BLaER1 (cell line): Measurements from ENCODE around the gene AXDND1.
"Not testable (repeated sequence)": the region's sequence is repeated elsewhere in the genome, so short reads cannot be mapped to it uniquely, and the experiment has no call there.

ENCODE experiments used
- H3K27ac ChIP-seq: shearing (Covaris generic); formaldehyde crosslinking; 2 replicates; pipeline ENCODE4 v1.8.1; 2022
- H3K27me3 ChIP-seq: shearing (Covaris generic); formaldehyde crosslinking; 2 replicates; pipeline ENCODE4 v1.8.1; 2022
- H3K36me3 ChIP-seq: shearing (Covaris generic); formaldehyde crosslinking; 2 replicates; pipeline ENCODE4 v1.8.1; 2022
- H3K4me1 ChIP-seq: shearing (Covaris generic); formaldehyde crosslinking; 2 replicates; pipeline ENCODE4 v1.8.1; 2022
- H3K4me2 ChIP-seq: shearing (Covaris generic); formaldehyde crosslinking; 2 replicates; pipeline ENCODE4 v1.8.1; 2022
- H3K4me3 ChIP-seq: shearing (Covaris generic); formaldehyde crosslinking; 2 replicates; pipeline ENCODE4 v1.8.1; 2022
- H3K9ac ChIP-seq: shearing (Covaris generic); formaldehyde crosslinking; 2 replicates; pipeline ENCODE4 v1.8.1; 2022
- H3K9me3 ChIP-seq: shearing (Covaris generic); formaldehyde crosslinking; 2 replicates; pipeline ENCODE4 v1.8.1; 2022
- H4K20me1 ChIP-seq: shearing (Covaris generic); formaldehyde crosslinking; 2 replicates; pipeline ENCODE4 v1.8.1; 2022
- Cebpa-rat ChIP-seq: shearing (Covaris generic); IDR thresholded peaks from 2 replicates; pipeline ENCODE4 v1.8.1; 2022

The AXDND1 gene

DNA sequence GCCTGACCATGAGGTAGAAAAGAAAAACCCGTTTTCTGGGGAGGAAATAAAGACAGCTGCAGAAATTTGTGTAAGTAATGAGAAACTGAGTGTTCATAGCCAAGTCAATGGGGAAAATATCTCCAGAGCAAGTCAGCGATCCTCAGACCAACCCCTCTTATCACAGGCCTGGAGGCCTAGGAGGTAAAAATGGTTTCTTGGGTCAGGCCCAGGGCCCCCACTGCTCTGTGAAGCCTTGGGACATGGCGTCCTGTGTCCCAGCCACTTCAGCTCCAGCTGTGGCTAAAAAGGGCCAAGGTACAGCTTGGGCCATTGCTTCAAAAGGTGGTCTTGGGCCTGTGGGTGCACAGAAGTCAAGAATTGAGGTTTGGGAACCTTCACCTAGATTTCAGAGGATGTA, 108.9 kb downstream of the AXDND1 start:
- Histone ChIP-seq H3K36me3 (no peaks in the 10 kb centered on the region), H3K9ac (no peak overlapping the region), H3K4me3 (no peak overlapping the region), H3K4me1 (no peaks in the 10 kb centered on the region), H3K27ac (no peak overlapping the region), H3K4me2 (no peak overlapping the region), H3K9me3 (peaks cover 52% of the 10 kb centered on the region), H3K27me3 (no peaks in the 10 kb centered on the region), H4K20me1 (no peaks in the 10 kb centered on the region)
- TF ChIP-seq Cebpa-rat: no peak

DNA sequence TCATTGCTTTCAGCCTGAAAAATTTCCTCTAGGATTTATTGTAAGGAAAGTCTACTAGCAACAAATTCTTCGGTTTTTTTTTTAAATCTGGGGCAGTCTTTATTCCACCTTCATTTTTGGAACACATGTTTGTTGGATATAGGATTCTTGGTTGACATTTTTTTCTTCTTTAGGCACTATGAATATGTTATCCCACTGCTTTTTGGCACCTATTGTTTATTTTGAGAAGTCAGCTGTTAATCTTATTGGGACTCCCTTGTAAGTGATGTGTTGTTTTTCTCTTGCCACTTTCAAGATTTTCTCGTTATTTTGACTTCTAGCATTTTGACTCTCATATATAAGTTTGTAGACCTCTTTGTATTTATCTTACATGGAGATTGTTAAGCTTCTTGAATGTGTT, 110.7 kb downstream of the AXDND1 start:
- Histone ChIP-seq H3K36me3 (no peaks in the 10 kb centered on the region), H3K4me3 (no peak overlapping the region), H3K4me1 (no peaks in the 10 kb centered on the region), H3K9me3 (peaks cover 56% of the 10 kb centered on the region), H3K27ac (no peak overlapping the region), H3K9ac (no peak overlapping the region), H3K27me3 (no peaks in the 10 kb centered on the region), H4K20me1 (no peaks in the 10 kb centered on the region), H3K4me2 (no peak overlapping the region)
- TF ChIP-seq Cebpa-rat: no peak

DNA sequence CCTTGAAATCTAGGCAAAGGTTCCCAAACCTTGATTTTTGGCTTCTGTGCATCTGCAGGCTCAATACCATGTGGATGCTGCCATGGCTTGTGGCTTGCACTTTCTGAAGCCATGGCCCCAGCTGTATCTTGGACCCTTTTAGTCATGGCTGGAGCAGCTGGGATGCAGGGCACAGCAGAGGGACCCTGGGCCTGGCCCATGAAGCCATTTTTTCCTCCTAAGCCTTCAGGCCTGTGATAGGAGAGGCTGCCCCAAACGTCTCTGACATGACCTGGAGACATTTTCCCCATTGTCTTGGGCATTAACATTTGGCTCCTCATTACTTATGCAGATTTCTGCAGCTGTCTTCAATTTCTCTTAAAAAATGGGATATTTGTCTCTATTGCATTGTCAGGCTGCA, 112.6 kb downstream of the AXDND1 start:
- Histone ChIP-seq H3K9ac (no peak overlapping the region), H3K4me2 (no peak overlapping the region), H3K27ac (no peak overlapping the region), H3K27me3 (no peaks in the 10 kb centered on the region), H4K20me1 (no peaks in the 10 kb centered on the region), H3K4me1 (no peaks in the 10 kb centered on the region), H3K9me3 (peaks cover 56% of the 10 kb centered on the region), H3K36me3 (no peaks in the 10 kb centered on the region), H3K4me3 (no peak overlapping the region)
- no peak for TF ChIP-seq Cebpa-rat

DNA sequence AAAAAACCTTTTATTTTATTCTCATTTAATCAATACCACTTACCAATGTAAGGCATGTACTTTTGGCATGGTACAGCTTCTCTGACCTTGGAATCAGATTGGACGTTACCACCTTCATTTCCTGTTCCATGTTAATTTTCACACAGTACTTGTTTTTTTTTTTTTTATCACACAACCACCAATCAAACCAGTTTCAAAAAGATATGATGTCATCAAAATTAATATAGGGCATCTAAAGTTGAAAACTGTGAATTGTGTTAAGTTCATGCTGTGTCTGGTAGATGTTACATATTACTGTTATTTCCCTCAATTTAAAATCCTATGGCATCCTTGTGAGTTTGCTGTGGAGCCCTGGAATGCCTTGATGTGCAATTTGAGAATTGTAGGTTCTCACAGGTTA, 124.8 kb downstream of the AXDND1 start:
- TF ChIP-seq Cebpa-rat: no peak
- Histone ChIP-seq H4K20me1 (no peaks in the 10 kb centered on the region), H3K9ac (no peak overlapping the region), H3K36me3 (no peaks in the 10 kb centered on the region), H3K9me3 (peaks cover 4% of the 10 kb centered on the region; the same call in 1 of the 2 replicates), H3K4me2 (no peak overlapping the region), H3K27me3 (no peaks in the 10 kb centered on the region), H3K4me1 (no peaks in the 10 kb centered on the region), H3K27ac (no peak overlapping the region), H3K4me3 (no peak overlapping the region)

DNA sequence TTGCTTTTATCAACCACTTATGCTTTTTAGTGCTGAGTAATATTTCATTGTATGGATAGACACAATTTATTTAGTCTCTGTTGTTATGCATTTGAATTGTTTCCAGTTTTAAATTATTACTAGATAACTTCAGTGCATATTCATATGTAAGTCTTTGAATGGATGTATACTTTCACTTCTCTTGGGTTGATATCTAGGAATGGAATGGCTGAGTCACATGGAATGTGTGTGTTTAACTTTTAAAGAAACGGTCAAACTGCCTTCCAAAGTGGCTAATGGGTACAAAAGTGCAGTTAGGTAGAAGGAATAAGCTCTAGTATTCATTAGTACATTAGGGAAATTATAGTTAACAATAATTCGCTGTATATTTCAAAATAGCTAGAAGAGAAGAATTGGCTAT, 127.6 kb downstream of the AXDND1 start:
- Histone ChIP-seq H3K4me3 (no peak overlapping the region), H3K36me3 (no peaks in the 10 kb centered on the region), H3K27me3 (no peaks in the 10 kb centered on the region), H4K20me1 (no peaks in the 10 kb centered on the region), H3K4me2 (no peak overlapping the region), H3K9me3 (peaks cover 2% of the 10 kb centered on the region; the same call in 1 of the 2 replicates), H3K27ac (no peak overlapping the region), H3K4me1 (no peaks in the 10 kb centered on the region), H3K9ac (no peak overlapping the region)
- no peak for TF ChIP-seq Cebpa-rat

DNA sequence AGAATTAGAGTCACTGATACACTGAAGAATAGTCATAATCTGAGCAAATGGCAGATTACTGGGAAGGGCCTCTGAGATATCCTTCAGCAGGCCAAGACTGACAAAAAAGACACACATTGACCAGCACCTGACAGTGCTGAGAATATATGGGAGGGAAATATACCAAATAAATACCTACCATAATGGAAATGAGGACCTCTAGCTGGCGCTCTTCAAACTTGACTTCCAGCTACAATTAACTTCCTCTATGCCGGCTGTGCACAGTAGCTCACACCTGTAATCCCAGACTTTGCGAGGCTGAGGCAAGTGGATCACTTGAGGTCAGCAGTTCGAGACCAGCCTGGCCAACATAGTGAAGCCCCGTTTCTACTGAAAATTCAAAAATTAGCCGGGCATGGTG, 140.4 kb downstream of the AXDND1 start:
- TF ChIP-seq Cebpa-rat: no peak
- no peaks in the 10 kb centered on the region for H3K4me1 ChIP-seq
- H3K36me3 ChIP-seq: no peaks in the 10 kb centered on the region
- H3K27me3 ChIP-seq: no peaks in the 10 kb centered on the region
- H3K4me3 ChIP-seq: no peak overlapping the region
- no peaks in the 10 kb centered on the region for H4K20me1 ChIP-seq
- H3K4me2 ChIP-seq: no peak overlapping the region
- no peaks in the 10 kb centered on the region for H3K9me3 ChIP-seq
- no peak overlapping the region for H3K9ac ChIP-seq
- no peak overlapping the region for H3K27ac ChIP-seq

DNA sequence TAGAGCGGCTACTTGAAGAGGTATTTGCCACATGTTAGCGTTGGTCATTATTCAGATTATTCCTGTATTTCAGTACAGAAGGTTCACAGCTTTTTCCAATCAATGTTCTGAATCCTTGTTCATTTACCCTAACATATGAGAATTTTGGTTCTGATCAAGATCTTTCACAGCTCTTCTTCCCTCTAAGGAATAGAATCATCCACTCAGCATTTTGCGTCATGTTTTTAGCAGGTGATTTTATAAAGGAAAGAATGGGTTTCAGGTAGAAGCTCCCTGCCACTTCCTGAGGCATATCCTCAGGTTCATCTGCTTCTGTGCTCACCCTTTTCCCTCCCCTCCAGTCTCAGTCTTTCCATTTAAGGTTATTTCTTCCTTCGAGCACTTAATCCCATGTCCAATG, 143.6 kb downstream of the AXDND1 start:
- TF ChIP-seq Cebpa-rat: no peak
- Histone ChIP-seq H3K27me3 (no peaks in the 10 kb centered on the region), H3K9me3 (no peaks in the 10 kb centered on the region), H3K27ac (no peak overlapping the region), H3K9ac (no peak overlapping the region), H3K4me2 (no peak overlapping the region), H4K20me1 (no peaks in the 10 kb centered on the region), H3K4me3 (no peak overlapping the region), H3K4me1 (no peaks in the 10 kb centered on the region), H3K36me3 (no peaks in the 10 kb centered on the region)

DNA sequence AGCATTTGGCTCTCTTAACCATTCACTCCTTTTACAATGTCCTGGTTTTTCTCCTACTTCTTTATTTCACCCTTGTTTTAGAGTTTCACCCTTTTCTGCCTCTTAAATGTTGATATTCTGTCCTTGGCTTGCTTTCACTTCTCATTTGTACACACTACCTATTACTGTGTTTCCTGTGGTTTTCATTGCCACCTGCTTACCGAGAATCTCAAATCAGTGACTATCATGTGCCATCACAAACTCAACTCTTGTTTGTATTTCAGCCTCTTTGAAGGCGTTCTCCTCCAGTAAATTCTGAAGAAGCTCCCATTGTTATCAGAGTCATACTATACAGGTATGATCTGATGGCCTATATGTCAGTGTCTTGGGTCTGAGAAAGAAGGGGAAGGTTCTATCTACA, 144.3 kb downstream of the AXDND1 start:
- no peak overlapping the region for H3K27ac ChIP-seq
- H3K27me3 ChIP-seq: no peaks in the 10 kb centered on the region
- no peak overlapping the region for H3K4me2 ChIP-seq

DNA sequence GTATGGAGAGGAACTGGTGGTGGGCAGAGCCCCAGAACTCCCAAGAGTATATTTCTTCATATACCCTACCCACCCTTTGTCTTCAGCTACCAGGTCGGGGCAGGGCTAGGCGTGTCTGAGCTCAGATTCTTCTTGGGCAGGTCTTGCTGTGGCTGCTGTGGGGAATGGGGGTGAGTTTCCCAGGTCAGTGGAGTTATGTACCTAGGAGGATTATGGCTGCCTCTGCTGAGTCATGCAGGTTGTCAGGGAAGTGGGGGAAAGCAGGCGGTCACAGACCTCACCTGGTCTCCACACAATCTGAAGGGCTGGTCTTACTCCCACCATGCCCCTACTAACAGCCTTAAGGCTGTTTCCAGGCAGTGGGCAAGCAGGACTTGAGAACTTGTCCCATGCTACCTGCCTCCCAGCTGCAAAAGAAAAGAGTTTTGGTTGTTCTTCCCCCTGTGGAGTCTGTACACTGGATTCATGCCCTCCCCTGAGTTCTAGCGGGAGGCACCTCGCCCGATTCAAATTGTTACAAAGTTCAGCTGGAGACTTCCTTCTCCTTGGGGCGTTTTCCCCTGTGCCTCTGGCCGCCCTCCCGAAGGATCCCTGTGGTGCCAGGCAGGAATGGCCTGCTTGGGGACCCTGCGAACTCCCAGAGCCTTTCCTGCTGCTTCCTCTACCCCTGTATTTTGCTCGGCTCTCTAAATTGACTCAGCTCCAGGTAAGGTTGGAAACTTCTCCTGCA, 151.4 kb downstream of the AXDND1 start:
- no peak overlapping the region for H3K4me3 ChIP-seq
- no peak overlapping the region for H3K4me2 ChIP-seq
- H3K9ac ChIP-seq: no peak overlapping the region
- no peak for TF ChIP-seq Cebpa-rat
- no peaks in the 10 kb centered on the region for H4K20me1 ChIP-seq
- no peak overlapping the region for H3K27ac ChIP-seq
- no peaks in the 10 kb centered on the region for H3K9me3 ChIP-seq
- H3K36me3 ChIP-seq: no peaks in the 10 kb centered on the region
- no peaks in the 10 kb centered on the region for H3K4me1 ChIP-seq
- H3K27me3 ChIP-seq: no peaks in the 10 kb centered on the region

More for the DNA sequence above, 144.3 kb downstream of the AXDND1 start:
- Histone ChIP-seq H3K9ac (no peak overlapping the region), H3K4me3 (no peak overlapping the region), H3K36me3 (no peaks in the 10 kb centered on the region), H3K4me1 (no peaks in the 10 kb centered on the region), H4K20me1 (no peaks in the 10 kb centered on the region), H3K9me3 (no peaks in the 10 kb centered on the region)
- no peak for TF ChIP-seq Cebpa-rat

DNA sequence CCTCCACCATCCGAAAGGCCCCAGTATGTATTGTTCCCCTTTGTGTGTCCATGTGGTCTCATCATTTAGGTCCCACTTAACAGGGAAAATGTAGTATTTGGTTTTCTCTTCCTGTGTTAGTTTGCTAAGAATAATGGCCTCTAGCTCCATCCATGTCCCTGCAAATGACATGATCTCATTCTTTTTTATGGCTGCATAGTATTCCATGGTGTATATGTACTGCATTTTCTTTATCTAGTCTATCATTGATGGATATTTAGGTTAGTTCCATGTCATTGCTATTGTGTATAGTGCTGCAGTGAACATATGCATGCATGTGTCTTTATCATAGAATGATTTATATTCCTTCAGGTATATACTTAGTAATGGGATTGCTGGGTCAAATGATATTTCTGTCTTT, 152.8 kb downstream of the AXDND1 start:
- H3K4me2 ChIP-seq, H3K36me3 ChIP-seq, H3K27ac ChIP-seq, H3K9ac ChIP-seq, H3K4me1 ChIP-seq, H3K27me3 ChIP-seq, H3K4me3 ChIP-seq, H3K9me3 ChIP-seq, H4K20me1 ChIP-seq: not testable (repeated sequence)
